Pancreas (tissue), 10 donors: Measurements from ENCODE around the gene ARHGAP44. TPM values are rescaled to one million over a fixed set of nuclear protein-coding genes. Genes with fewer than 3 reads are reported as not detected.

ENCODE experiments used
- ATAC-seq, 4 donors: fragments of 200-7000 bp; cut with Tn5 transposase; one replicate each; pipeline versions ENCODE4 v1.8.0 to v1.9.1; 2020; ENCODE audit warnings: mild to moderate bottlenecking in 4 of 4, moderate library complexity in 4 of 4
- DNase-seq, 6 donors: peaks; one replicate each; pipeline ENCODE4 v3.0.0-alpha.2; 2020
- FAIRE-seq: peaks from 2 replicates; lab custom pipeline; 2012; peaks lifted over from hg19 to GRCh38; lab: Jason Lieb, UNC
- H3K27ac ChIP-seq, 4 donors: fragments of 200-600 bp; sonication (generic); 1 replicate in 3 of 4; 2 replicates in 1 of 4; pipeline versions ENCODE4 v1.5.0 to v1.8.0; 2020
- H3K27me3 ChIP-seq, 4 donors: fragments of 200-600 bp; one replicate each; pipeline ENCODE4 v1.8.0; 2021
- H3K36me3 ChIP-seq, 3 donors: fragments of 200-600 bp; sonication (generic) in 1 of 3; one replicate each; pipeline versions ENCODE4 v1.5.0 to v1.8.0; 2020 to 2021
- H3K4me1 ChIP-seq, 3 donors: fragments of 200-600 bp; one replicate each; pipeline ENCODE4 v1.8.0; 2021
- H3K4me3 ChIP-seq, 4 donors: fragments of 200-600 bp; sonication (generic) in 2 of 4; one replicate each; pipeline versions ENCODE4 v1.5.0 to v1.8.0; 2020 to 2021
- H3K9me3 ChIP-seq, 4 donors: fragments of 200-600 bp; one replicate each; pipeline ENCODE4 v1.8.0; 2021
- WGBS, 2 donors: extraction: QIAGEN DNeasy Blood & Tissue Kit; methylation state at CpG; one replicate each; pipeline ENCODE4 v1.1.7; 2013; 5-methylcytosine and 5-hydroxymethylcytosine counted together
- intact Hi-C, 3 donors: fragments of 100-400 bp; cut with DNase I; formaldehyde crosslinking; loops; one replicate each; pipeline versions ENCODE4 v1.11.1 to v1.14.2; 2022
- polyA plus RNA-seq, 2 donors: library from polyadenylated mRNA; stranded (reverse); fragments of 200-250 nt; gene quantifications; one replicate each; pipeline ENCODE4 v1.2.3, GENCODE V29; 2013
- total RNA-seq, 6 donors: library from RNA; stranded (reverse); fragmentation: NEBNext Ultra II Directional in 4 of 6; extraction: Animal tissue kit (Norgen Biotek cat#: 25700) in 4 of 6; gene quantifications; one replicate each; pipeline versions ENCODE4 v1.2.1 to v1.2.4, GENCODE V29; 2021 to 2023
- TF ChIP-seq, protein P1 (sequence below), 4 donors: fragments of 200-600 bp; sonication (generic) in 3 of 4; IDR thresholded peaks; one replicate each; pipeline versions ENCODE4 v1.5.0 to v1.8.0; 2021; ENCODE audit warnings: antibody characterized with exemption in 4 of 4
- donor health status: healthy with polysubstance abuse.
- donor health status: DM: no; HTN: no; CAD: no; lungs with moderate emphysema.
- donor health status: DM: no; HTN: no; CAD: no.
- donor health status: control.
- donor health status: control.
- donor health status: Bipolar disorder and iron deficiency.
- donor health status: DM: yes; HTN: yes; CAD: no.
- donor health status: DM: no; HTN: no; CAD: no.
- donor health status: DM: no; HTN: no; CAD: no.
- donor health status: DM: yes; HTN: yes; CAD: no.

Gene ARHGAP44
- total and polyA plus RNA-seq, 8 donors: 3.4 to 7.5 (median 4.4) TPM

GRCh38 chr17:12883472-12883871 lies 94.2 kb downstream of the ARHGAP44 start:
- ATAC-seq: no peak
- H3K36me3 ChIP-seq: no peaks in the 10 kb centered on the region
- no peaks in the 10 kb centered on the region for H3K9me3 ChIP-seq
- FAIRE-seq: no peak
- intact Hi-C loops: no loop called here
- H3K4me1 ChIP-seq: no peaks in the 10 kb centered on the region
- no peak for DNase-seq
- no peak overlapping the region for H3K4me3 ChIP-seq
- no peak overlapping the region for H3K27ac ChIP-seq
- TF ChIP-seq, protein P1, sequence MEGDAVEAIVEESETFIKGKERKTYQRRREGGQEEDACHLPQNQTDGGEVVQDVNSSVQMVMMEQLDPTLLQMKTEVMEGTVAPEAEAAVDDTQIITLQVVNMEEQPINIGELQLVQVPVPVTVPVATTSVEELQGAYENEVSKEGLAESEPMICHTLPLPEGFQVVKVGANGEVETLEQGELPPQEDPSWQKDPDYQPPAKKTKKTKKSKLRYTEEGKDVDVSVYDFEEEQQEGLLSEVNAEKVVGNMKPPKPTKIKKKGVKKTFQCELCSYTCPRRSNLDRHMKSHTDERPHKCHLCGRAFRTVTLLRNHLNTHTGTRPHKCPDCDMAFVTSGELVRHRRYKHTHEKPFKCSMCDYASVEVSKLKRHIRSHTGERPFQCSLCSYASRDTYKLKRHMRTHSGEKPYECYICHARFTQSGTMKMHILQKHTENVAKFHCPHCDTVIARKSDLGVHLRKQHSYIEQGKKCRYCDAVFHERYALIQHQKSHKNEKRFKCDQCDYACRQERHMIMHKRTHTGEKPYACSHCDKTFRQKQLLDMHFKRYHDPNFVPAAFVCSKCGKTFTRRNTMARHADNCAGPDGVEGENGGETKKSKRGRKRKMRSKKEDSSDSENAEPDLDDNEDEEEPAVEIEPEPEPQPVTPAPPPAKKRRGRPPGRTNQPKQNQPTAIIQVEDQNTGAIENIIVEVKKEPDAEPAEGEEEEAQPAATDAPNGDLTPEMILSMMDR (IDR thresholded peaks at IDR 0.05): no peak
- WGBS, 2 donors: 46 to 51% methylated on average over 2 of the region's 2 CpGs
- H3K27me3 ChIP-seq: no peaks in the 10 kb centered on the region

DNA sequence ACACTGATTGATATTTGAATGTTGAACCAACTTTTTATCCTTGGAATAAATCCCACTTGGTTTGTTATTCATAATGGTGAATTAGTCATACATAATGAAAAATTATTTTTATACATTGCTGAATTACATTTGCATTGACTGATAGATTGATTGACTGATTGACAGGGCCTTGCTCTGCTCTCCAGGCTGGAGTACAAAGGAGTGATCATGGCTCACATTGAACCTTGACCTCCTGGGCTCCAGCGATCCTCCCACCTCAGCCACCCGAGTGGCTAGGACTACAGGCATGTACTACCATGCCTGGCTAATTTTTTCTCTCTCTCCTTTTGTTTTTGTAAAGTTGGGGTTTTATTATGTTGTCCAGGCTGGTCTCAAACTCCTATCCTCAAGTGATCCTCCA lies 97.8 kb downstream of the ARHGAP44 start:
- Histone ChIP-seq H3K4me3 (no peak overlapping the region), H3K27me3 (no peaks in the 10 kb centered on the region), H3K36me3 (no peaks in the 10 kb centered on the region), H3K27ac (no peak overlapping the region), H3K9me3 (no peaks in the 10 kb centered on the region), H3K4me1 (no peaks in the 10 kb centered on the region)
- ATAC-seq: no peak
- FAIRE-seq: no peak
- intact Hi-C loops: no loop called here
- no peak for DNase-seq
- TF ChIP-seq, protein P1 (IDR thresholded peaks at IDR 0.05): no peak
- WGBS, 2 donors: 92% methylated on average over 2 of the region's 2 CpGs

- H3K4me1 ChIP-seq: no peaks in the 10 kb centered on the region
- intact Hi-C loops: no loop called here
- FAIRE-seq: no peak
- H3K27me3 ChIP-seq: no peaks in the 10 kb centered on the region
- H3K9me3 ChIP-seq: no peaks in the 10 kb centered on the region
- TF ChIP-seq, protein P1 (IDR thresholded peaks at IDR 0.05): no peak
- H3K36me3 ChIP-seq: no peaks in the 10 kb centered on the region
- WGBS, 2 donors: 91 to 93% methylated on average over 11 of the region's 11 CpGs
- no peak for ATAC-seq
- H3K4me3 ChIP-seq: no peak overlapping the region
- H3K27ac ChIP-seq: no peak overlapping the region
- no peak for DNase-seq
These were observed 107.0 kb downstream of the ARHGAP44 start for GRCh38 chr17:12896180-12896785.

GRCh38 chr17:12898110-12898509 lies 108.8 kb downstream of the ARHGAP44 start:
- no peak overlapping the region for H3K27ac ChIP-seq
- TF ChIP-seq, protein P1 (IDR thresholded peaks at IDR 0.05): no peak
- ATAC-seq (no peak), FAIRE-seq (no peak), DNase-seq (no peak)
- intact Hi-C loops: no loop called here
- no peaks in the 10 kb centered on the region for H3K4me1 ChIP-seq
- no peaks in the 10 kb centered on the region for H3K27me3 ChIP-seq
- 74 to 86% methylated on average over 3 of the region's 3 CpGs for WGBS, 2 donors
- no peaks in the 10 kb centered on the region for H3K36me3 ChIP-seq
- H3K4me3 ChIP-seq: no peak overlapping the region
- no peaks in the 10 kb centered on the region for H3K9me3 ChIP-seq

DNA sequence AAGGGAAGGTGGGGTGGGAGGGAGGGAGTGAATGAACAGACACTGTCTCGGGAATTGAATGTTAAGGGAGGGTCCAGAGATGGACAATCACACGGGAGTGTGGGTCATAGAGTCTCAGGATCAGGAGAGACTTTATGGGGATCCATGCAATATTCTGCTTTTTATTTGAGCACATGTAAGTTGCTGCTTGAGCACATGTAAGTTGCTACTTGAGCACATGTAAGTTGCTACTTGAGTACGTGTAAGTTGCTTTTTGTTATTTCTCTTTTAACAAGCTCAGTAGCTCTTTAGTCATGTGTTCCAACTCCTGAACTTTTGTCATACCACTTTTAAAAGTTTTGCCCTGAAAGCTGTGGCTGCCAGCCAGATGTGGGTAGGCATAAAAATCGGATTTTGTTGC lies 110.3 kb downstream of the ARHGAP44 start:
- H3K4me3 ChIP-seq: no peak overlapping the region
- ATAC-seq (no peak), FAIRE-seq (no peak), DNase-seq (no peak)
- WGBS, 2 donors: 68 to 77% methylated on average over 4 of the region's 4 CpGs
- H3K27ac ChIP-seq: no peak overlapping the region
- intact Hi-C loops: no loop called here
- H3K4me1 ChIP-seq: no peaks in the 10 kb centered on the region
- H3K27me3 ChIP-seq: no peaks in the 10 kb centered on the region
- H3K9me3 ChIP-seq: no peaks in the 10 kb centered on the region
- TF ChIP-seq, protein P1 (IDR thresholded peaks at IDR 0.05): no peak
- no peaks in the 10 kb centered on the region for H3K36me3 ChIP-seq
